Hematopoietic multipotent progenitor cell treated with erythropoietin and hydrocortisone succinate and interleukin-3 and kit ligand, for 17 days (in vitro differentiated cells): ENCODE results near the gene EYS.

ENCODE experiments used
- DNase-seq: peaks from one replicate; pipeline ENCODE4 v3.0.0-alpha.2; 2015; ENCODE audit warnings: low spot score

EYS gene

GRCh38 chr6:63671098-63671754 is 2035.8 kb downstream of the EYS start:
- no peak for DNase-seq
